ENCODE data around the gene SLC24A3.

- no peak for TF ChIP-seq CTCF (IDR thresholded peaks at IDR 0.05)
- TF ChIP-seq POLR2AphosphoS5 (IDR thresholded peaks at IDR 0.05; ENCODE audit: low read depth, low read length), result no peak
- no peak for TF ChIP-seq TCF7L2 (IDR thresholded peaks at IDR 0.05; ENCODE audit: low read depth, low read length)
Observed at GRCh38 chr20:19430641-19431315, 218.3 kb downstream of the SLC24A3 start.

Data from Panc1 (cell line).